GM21381 (cell line): ENCODE results near the gene TBC1D3.
"Not testable (repeated sequence)": the region's sequence is repeated elsewhere in the genome, so short reads cannot be mapped to it uniquely, and the experiment has no call there.

Experiments used
- ATAC-seq: cut with Tn5 transposase; IDR thresholded peaks from one replicate; pipeline ENCODE4 v1.9.1; 2021; ENCODE audit warnings: mild to moderate bottlenecking, moderate library complexity; ENCODE audit not compliant: unreplicated experiment

Gene TBC1D3

GRCh38 chr17:38192455-38192854 lies at the start of gene TBC1D3:
TBC1D3 (minus strand) TSS chr17:38192555; CDS start chr17:38191029, 1,526 bp downstream.
- ATAC-seq = not testable (repeated sequence)

- ATAC-seq = not testable (repeated sequence)
These were observed 40.4 kb upstream of the TBC1D3 start for GRCh38 chr17:38232790-38233189.

GRCh38 chr17:38225844-38226495 lies 33.6 kb upstream of the TBC1D3 start:
- ATAC-seq = not testable (repeated sequence)

GRCh38 chr17:38220867-38221266 lies 28.5 kb upstream of the TBC1D3 start:
- ATAC-seq = not testable (repeated sequence)

- ATAC-seq = not testable (repeated sequence)
These were observed 7.9 kb upstream of the TBC1D3 start for GRCh38 chr17:38200271-38200670.

GRCh38 chr17:38134860-38135259 lies 57.5 kb downstream of the TBC1D3 start:
- ATAC-seq = not testable (repeated sequence)
